Liver (tissue), 3 donors: ENCODE measurements around the gene MRPL44.

Experiments
- CTCF ChIP-seq: fragments of 150-350 bp; IDR thresholded peaks from 2 replicates; pipeline ENCODE4 v1.5.1; 2017; ENCODE audit warnings: improper control_type of control experiment, low read depth, low read length; ENCODE audit not compliant: missing input control
- EGR1 ChIP-seq, 2 donors: IDR thresholded peaks; 2 replicates each; pipeline ENCODE4 v1.6.1; 2016 to 2018; ENCODE audit warnings: antibody characterized with exemption in 2 of 2, low read depth in 2 of 2
- FOXA1 ChIP-seq: IDR thresholded peaks from 2 replicates; pipeline ENCODE4 v1.6.1; 2016; ENCODE audit warnings: antibody characterized with exemption
- GABPA ChIP-seq, 2 donors: IDR thresholded peaks in 1 of 2; conservative IDR thresholded peaks in 1 of 2; 2 replicates each; pipeline ENCODE4 v1.6.1; 2016; ENCODE audit warnings: antibody characterized with exemption in 2 of 2, mild to moderate bottlenecking in 1 of 2, moderate library complexity in 1 of 2
- HNF4G ChIP-seq: IDR thresholded peaks from 2 replicates; pipeline ENCODE4 v1.6.1; 2016; ENCODE audit warnings: antibody characterized with exemption
- JUND ChIP-seq, 2 donors: IDR thresholded peaks; 2 replicates each; pipeline ENCODE4 v1.6.1; 2016; ENCODE audit warnings: antibody characterized with exemption in 2 of 2
- SP1 ChIP-seq: IDR thresholded peaks from 2 replicates; pipeline ENCODE4 v1.6.1; 2018; ENCODE audit warnings: antibody characterized with exemption, mild to moderate bottlenecking
- donor health status: healthy.
- donor health status: healthy.

- no peak for TF ChIP-seq CTCF
- peak; percentile 68 to 95 for TF ChIP-seq JUND (IDR thresholded peaks at IDR 0.05)
- peak in 1 of 2 donors; percentile 46 for TF ChIP-seq GABPA (IDR thresholded peaks at IDR 0.05 in 1 of 2, conservative IDR thresholded peaks at IDR 0.05 in 1 of 2)
- peak; percentile 75 for TF ChIP-seq FOXA1
- peak; percentile 34 to 82 for TF ChIP-seq EGR1 (IDR thresholded peaks at IDR 0.05; ENCODE audit: low read depth in 2 of 2)
- peak; percentile 70 for TF ChIP-seq HNF4G
- peak; percentile 98 for TF ChIP-seq SP1
These were observed 48.8 kb upstream of the MRPL44 start for GRCh38 chr2:223908304-223908998.
